Fibroblast of lung (primary cell): ENCODE data around the gene WDR20. TPM values are rescaled to one million over a fixed set of nuclear protein-coding genes. Genes with fewer than 3 reads are reported as not detected.

ENCODE experiments used
- DNase-seq, 2 donors: peaks; one replicate each; pipeline versions ENCODE4 v3.0.0 to v3.0.0-alpha.2; 2010; ENCODE audit warnings: low read depth in 2 of 2
- H2AFZ ChIP-seq: 2 replicates; pipeline ENCODE4 v1.5.1; 2012; ENCODE audit warnings: low read length, control low read depth, inconsistent platforms
- H3K27ac ChIP-seq: 2 replicates; pipeline ENCODE4 v1.5.1; 2011; ENCODE audit warnings: low read length, control low read depth; ENCODE audit not compliant: insufficient read depth
- H3K27me3 ChIP-seq: 2 replicates; pipeline ENCODE4 v1.5.1; 2011; ENCODE audit warnings: mild to moderate bottlenecking, low read length; ENCODE audit not compliant: control insufficient read depth, insufficient read depth
- H3K36me3 ChIP-seq: 2 replicates; pipeline ENCODE4 v1.5.1; 2011; ENCODE audit warnings: low read length; ENCODE audit not compliant: control insufficient read depth, insufficient read depth
- H3K4me1 ChIP-seq: 2 replicates; pipeline ENCODE4 v1.5.1; 2011; ENCODE audit warnings: low read length; ENCODE audit not compliant: control insufficient read depth, insufficient read depth; ENCODE audit errors: extremely low read depth
- H3K4me2 ChIP-seq: 2 replicates; pipeline ENCODE4 v1.5.1; 2011; ENCODE audit warnings: low read length, control low read depth; ENCODE audit not compliant: insufficient read depth; ENCODE audit errors: extremely low read depth
- H3K4me3 ChIP-seq, 4 experiments: fragments of 200-600 bp in 1 of 4; sonication (generic) in 1 of 4; replicated peaks in 1 of 4; 2 replicates each; pipeline ENCODE4 v1.5.1; 2011 to 2016; ENCODE audit warnings: low read length in 4 of 4, low read depth in 3 of 4, mild to moderate bottlenecking in 3 of 4, control low read depth in 2 of 4, inconsistent platforms in 1 of 4, mixed read lengths in 1 of 4; ENCODE audit not compliant: insufficient read depth in 1 of 4; ENCODE audit errors: control extremely low read depth in 1 of 4
- H3K79me2 ChIP-seq: 2 replicates; pipeline ENCODE4 v1.5.1; 2012; ENCODE audit warnings: mild to moderate bottlenecking, low read length, inconsistent platforms; ENCODE audit not compliant: control insufficient read depth, insufficient read depth
- H3K9ac ChIP-seq: 2 replicates; pipeline ENCODE4 v1.5.1; 2011; ENCODE audit warnings: mild to moderate bottlenecking, low read length, control low read depth; ENCODE audit not compliant: insufficient read depth
- H3K9me3 ChIP-seq: 2 replicates; pipeline ENCODE4 v1.5.1; 2012; ENCODE audit warnings: low read depth, low read length; ENCODE audit not compliant: control insufficient read depth, insufficient read depth
- H4K20me1 ChIP-seq: 2 replicates; pipeline ENCODE4 v1.5.1; 2011; ENCODE audit warnings: low read length; ENCODE audit not compliant: control insufficient read depth, insufficient read depth; ENCODE audit errors: extremely low read depth
- EZH2 ChIP-seq: IDR thresholded peaks from 2 replicates; pipeline ENCODE4 v1.5.1; 2012; ENCODE audit warnings: low read length, control low read depth, mild to moderate bottlenecking; ENCODE audit errors: missing control alignments
- polyA plus RNA-seq, 2 donors: library from polyadenylated mRNA; depleted of rRNA in 1 of 2; stranded (reverse) in 1 of 2; unstranded in 1 of 2; fragments of >200 nt; gene quantifications; 2 replicates each; pipeline ENCODE4 v1.2.1, GENCODE V29; 2011 to 2012; ENCODE audit warnings: missing spikeins in 1 of 2
- total RNA-seq: library from RNA; depleted of rRNA; stranded (reverse); fragments of >200 nt; gene quantifications from 2 replicates; pipeline ENCODE4 v1.2.1, GENCODE V29; 2014
- TF ChIP-seq, protein P1 (sequence below), 2 donors: IDR thresholded peaks in 1 of 2; conservative IDR thresholded peaks in 1 of 2; 1 replicate in 1 of 2; 2 replicates in 1 of 2; pipeline ENCODE4 v1.5.1; 2011 to 2012; ENCODE audit warnings: low read length in 2 of 2, control low read depth in 1 of 2, inconsistent platforms in 1 of 2, low read depth in 1 of 2, mild to moderate bottlenecking in 1 of 2

Gene WDR20
- total and polyA plus RNA-seq, 2 donors (not counting 1 experiment from before 2014, with no cell fraction given): 17.2 to 17.8 TPM

DNA sequence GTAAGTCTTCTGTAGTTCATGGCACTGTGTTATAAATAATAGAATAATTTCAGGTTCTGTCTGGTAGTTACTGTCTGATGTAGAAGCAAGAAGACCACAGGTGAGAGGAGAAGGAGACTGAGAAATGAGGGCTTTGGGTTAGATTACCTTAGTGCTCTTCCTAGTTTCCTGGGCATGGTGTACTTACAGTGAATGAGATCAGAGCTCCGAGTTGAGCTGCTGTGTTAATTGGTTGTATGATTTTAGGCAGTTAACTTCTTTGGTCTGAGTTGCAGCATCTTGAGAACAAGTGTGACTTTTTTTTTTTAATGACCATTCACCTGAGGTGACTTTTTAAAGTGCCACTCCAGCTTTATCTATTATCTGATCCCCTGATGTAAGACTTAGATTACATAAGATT, 41.5 kb downstream of the WDR20 start:
- Histone ChIP-seq H2AFZ (no peak overlapping the region), H3K27ac (no peak overlapping the region), H4K20me1 (peaks cover 4% of the 10 kb centered on the region), H3K79me2 (peaks cover 10% of the 10 kb centered on the region), H3K9me3 (no peaks in the 10 kb centered on the region), H3K27me3 (no peaks in the 10 kb centered on the region), H3K4me3 (no peak overlapping the region), H3K36me3 (no peaks in the 10 kb centered on the region), H3K4me1 (peaks cover 4% of the 10 kb centered on the region), H3K4me2 (no peak overlapping the region), H3K9ac (no peak overlapping the region)
- TF ChIP-seq EZH2: no peak
- TF ChIP-seq, protein P1, sequence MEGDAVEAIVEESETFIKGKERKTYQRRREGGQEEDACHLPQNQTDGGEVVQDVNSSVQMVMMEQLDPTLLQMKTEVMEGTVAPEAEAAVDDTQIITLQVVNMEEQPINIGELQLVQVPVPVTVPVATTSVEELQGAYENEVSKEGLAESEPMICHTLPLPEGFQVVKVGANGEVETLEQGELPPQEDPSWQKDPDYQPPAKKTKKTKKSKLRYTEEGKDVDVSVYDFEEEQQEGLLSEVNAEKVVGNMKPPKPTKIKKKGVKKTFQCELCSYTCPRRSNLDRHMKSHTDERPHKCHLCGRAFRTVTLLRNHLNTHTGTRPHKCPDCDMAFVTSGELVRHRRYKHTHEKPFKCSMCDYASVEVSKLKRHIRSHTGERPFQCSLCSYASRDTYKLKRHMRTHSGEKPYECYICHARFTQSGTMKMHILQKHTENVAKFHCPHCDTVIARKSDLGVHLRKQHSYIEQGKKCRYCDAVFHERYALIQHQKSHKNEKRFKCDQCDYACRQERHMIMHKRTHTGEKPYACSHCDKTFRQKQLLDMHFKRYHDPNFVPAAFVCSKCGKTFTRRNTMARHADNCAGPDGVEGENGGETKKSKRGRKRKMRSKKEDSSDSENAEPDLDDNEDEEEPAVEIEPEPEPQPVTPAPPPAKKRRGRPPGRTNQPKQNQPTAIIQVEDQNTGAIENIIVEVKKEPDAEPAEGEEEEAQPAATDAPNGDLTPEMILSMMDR (conservative IDR thresholded peaks at IDR 0.05 in 1 of 2, IDR thresholded peaks at IDR 0.05 in 1 of 2; ENCODE audit: low read depth in 1 of 2, low read length in 2 of 2): no peak
- DNase-seq: no peak

DNA sequence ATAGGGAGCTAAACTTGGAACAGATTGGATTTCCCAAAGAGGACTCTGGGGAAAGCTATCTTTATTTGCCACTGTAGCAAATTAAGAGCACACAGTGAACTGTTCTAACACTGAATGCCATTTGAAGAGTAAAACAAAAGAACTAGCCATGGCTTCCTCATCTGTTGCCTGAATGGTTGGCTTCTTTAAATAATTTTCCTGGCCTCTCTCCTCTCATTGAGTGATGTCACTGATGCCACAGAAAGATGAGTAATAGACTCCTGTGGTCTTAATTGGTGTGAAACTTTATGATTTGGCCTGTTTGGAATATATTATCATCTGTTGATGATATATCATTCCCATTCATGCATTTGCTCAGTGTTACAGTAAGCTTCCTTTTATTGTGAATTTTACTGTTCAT, 42.5 kb downstream of the WDR20 start:
- peaks cover 10% of the 10 kb centered on the region for H3K79me2 ChIP-seq
- peaks cover 4% of the 10 kb centered on the region for H3K4me1 ChIP-seq
- no peaks in the 10 kb centered on the region for H3K36me3 ChIP-seq
- H3K9me3 ChIP-seq: no peaks in the 10 kb centered on the region
- no peak overlapping the region for H3K4me3 ChIP-seq
- peak; percentile 47 to 79 for DNase-seq
- no peak overlapping the region for H2AFZ ChIP-seq
- H4K20me1 ChIP-seq: peaks cover 4% of the 10 kb centered on the region
- H3K9ac ChIP-seq: no peak overlapping the region
- no peak for TF ChIP-seq EZH2
- TF ChIP-seq, protein P1 (conservative IDR thresholded peaks at IDR 0.05 in 1 of 2, IDR thresholded peaks at IDR 0.05 in 1 of 2; ENCODE audit: low read depth in 1 of 2, low read length in 2 of 2): no peak
- no peak overlapping the region for H3K4me2 ChIP-seq
- H3K27me3 ChIP-seq: no peaks in the 10 kb centered on the region
- no peak overlapping the region for H3K27ac ChIP-seq

DNA sequence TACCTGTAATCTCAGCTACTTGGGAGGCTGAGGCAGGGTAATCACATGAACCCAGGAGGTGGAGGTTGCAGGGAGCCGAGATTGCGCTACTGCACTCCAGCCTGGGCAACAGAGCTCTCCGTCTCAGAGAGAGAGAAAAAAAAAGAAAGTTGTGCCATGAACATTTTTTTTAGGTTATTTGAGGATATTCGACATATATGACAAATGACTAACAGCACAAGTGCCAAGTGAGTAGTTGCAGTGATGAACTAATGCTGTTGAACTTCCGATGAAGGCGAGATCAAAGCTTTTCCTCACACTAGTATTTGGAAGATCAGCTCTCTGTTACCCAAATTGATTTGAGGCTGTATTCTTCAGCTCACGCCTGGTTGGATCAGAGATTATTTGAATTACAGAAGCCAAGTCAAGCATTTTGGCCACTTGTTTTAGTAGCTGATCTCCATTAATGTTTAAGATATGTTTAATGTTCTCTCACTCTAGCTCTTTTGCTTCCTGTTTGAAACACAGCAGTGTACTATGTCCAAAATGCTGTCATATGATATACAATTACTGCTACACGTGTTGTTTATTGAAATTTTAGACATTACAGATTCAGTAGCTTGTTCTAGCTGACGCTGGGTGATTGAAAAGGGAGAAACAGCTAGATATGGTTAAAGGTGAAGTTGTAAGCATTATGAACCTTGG, 43.4 kb downstream of the WDR20 start:
- no peaks in the 10 kb centered on the region for H3K27me3 ChIP-seq
- H3K4me2 ChIP-seq: peak overlapping the region; percentile 40
- peak; percentile 32 to 83 for DNase-seq
- peaks cover 4% of the 10 kb centered on the region for H4K20me1 ChIP-seq
- no peak overlapping the region for H3K27ac ChIP-seq
- H3K9ac ChIP-seq: no peak overlapping the region
- H3K4me3 ChIP-seq: no peak overlapping the region
- no peak overlapping the region for H2AFZ ChIP-seq
- no peaks in the 10 kb centered on the region for H3K9me3 ChIP-seq
- TF ChIP-seq, protein P1 (conservative IDR thresholded peaks at IDR 0.05 in 1 of 2, IDR thresholded peaks at IDR 0.05 in 1 of 2; ENCODE audit: low read depth in 1 of 2, low read length in 2 of 2): no peak
- TF ChIP-seq EZH2: no peak
- no peaks in the 10 kb centered on the region for H3K36me3 ChIP-seq
- H3K4me1 ChIP-seq: peaks cover 8% of the 10 kb centered on the region
- H3K79me2 ChIP-seq: peaks cover 14% of the 10 kb centered on the region
